AG08395 (cell line): ENCODE results near the gene VPREB3.
A peak's percentile ranks its signal among the peaks of the same experiment; 100 is the strongest.

Experiments
- DNase-seq: peaks from one replicate; pipeline ENCODE4 v3.0.0; 2012; ENCODE audit warnings: mixed read lengths, low spot score

The VPREB3 gene

GRCh38 chr22:23782703-23783102 is 28.5 kb upstream of the VPREB3 start:
- DNase-seq, result no peak

DNA sequence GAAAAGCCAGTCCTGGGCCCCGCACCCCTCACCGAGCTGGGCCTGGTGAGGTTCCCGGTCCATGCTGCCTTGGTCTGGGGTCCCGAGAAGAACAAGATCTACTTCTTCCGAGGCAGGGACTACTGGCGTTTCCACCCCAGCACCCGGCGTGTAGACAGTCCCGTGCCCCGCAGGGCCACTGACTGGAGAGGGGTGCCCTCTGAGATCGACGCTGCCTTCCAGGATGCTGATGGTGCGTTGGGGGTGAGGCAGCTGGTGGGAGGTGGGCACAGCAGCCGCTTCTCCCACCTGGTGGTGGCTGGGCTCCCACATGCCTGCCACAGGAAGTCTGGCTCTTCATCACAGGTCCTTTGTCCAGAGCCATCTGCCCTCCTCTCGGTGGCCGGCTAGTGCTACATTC is 28.0 kb upstream of the VPREB3 start:
- DNase-seq, result no peak

GRCh38 chr22:23781511-23782183 is 27.4 kb upstream of the VPREB3 start:
- DNase-seq, result peak; percentile 89

GRCh38 chr22:23781065-23781464 is 26.8 kb upstream of the VPREB3 start:
- DNase-seq, result no peak

DNA sequence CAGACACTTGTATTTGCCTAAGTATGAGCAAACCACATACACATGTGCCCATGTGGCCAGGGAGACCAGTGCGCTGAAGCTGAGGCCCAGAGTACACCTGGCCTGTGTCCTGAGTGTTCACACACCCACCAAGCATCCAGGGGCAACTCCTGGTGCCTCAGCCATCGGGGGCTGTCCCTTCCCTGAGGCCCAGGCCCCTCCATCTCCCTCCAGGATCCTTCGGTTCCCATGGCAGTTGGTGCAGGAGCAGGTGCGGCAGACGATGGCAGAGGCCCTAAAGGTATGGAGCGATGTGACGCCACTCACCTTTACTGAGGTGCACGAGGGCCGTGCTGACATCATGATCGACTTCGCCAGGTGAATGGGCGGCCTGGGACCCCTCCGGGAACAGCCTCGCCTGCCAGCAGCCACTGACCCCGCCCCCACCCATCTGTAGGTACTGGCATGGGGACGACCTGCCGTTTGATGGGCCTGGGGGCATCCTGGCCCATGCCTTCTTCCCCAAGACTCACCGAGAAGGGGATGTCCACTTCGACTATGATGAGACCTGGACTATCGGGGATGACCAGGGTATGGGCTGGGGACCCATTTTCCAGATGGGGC is 26.0 kb upstream of the VPREB3 start:
- no peak for DNase-seq

GRCh38 chr22:23779731-23780130 is 25.5 kb upstream of the VPREB3 start:
- no peak for DNase-seq

DNA sequence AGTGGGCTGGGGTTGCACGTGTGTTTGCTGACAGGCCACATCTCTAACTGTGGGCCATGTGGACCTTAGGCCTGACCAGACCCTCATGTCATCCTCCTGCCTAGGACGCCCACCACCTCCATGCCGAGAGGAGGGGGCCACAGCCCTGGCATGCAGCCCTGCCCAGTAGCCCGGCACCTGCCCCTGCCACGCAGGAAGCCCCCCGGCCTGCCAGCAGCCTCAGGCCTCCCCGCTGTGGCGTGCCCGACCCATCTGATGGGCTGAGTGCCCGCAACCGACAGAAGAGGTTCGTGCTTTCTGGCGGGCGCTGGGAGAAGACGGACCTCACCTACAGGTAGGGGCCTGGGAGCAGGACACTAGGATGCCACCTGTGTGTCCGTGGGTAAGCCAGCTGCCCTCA is 24.9 kb upstream of the VPREB3 start:
- no peak for DNase-seq

DNA sequence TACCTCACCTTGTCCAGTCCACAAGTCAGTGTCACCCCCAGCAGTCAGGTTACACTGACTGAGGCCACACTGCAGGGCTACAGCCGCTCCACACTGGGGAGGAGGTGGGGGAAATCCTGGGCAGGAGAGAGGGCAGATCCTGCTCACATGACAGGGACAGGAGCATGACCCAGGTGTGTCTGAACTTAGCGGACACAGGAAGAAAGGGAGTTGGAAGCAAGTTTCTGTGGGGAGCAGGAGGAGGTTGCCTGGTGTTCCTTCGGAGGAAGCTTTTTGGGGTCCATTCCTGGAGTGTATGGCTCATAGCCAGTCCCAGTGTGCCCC is 24.3 kb upstream of the VPREB3 start:
- DNase-seq, result no peak

DNA sequence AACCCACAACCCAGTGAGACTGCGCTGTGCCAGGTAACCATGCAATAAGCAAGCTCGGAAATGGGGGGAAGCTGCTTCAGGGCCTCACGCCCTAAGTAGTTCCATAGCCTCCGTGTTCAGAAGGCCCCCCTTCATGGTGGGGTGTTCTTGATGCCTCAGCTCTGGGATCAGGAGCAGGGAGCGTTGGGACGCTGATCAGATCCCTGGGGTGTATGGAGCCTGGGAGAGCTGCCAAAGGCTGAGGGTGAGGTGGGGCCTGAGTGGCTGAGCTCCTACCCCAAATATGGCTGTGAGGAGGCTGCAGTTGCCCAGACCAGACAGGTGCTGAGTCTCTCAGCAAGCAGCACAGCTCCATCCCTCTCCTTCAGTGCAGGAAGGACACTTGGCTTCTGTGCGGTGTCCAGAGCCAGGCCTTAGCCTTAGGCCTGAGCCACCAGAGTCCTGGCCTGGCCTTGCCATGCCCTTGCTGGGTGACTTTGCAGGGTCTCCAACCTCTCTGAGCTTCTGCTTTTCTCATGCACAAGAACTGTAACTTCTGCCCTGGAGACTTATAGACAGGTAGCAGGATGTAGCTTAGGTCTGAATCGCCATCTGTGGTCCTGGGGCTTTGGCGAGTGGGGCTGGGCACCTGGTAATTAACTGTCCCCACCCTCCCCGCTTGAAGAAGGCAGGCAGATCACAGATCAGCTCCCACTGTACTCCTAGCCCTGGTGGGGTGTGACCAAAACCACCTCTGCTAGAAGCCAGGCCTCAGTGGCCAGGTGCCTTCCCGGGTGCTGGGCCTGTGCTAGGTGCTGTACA is 23.8 kb upstream of the VPREB3 start:
- no peak for DNase-seq

DNA sequence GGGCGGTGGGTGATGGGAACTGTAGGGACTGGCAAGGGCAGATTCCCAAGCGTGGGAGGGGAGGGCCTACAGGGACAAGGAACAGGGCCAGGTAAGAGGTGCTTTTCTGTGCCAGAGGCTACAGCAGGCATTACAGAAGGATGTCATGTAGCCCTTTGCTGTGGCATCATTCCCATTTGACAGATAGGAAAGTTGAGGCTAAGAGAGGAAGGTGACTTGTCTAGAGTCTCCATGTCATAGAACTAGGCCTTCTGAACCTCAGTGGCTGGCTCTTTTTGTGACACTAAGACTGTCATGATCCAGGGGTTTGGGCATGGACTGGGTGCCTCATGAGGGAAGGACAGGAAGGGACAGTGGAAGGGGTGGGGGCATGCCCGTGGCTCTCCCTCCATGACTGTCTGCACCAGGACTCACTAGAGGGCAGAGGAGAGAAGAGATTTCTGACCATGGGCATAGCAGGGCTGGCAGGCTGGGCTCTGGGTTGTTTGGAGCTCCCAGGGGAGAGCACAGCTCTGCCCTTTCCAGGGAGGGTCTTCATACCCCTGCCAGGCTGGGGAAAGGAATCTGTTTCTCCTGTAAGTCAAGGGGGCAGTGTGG is 21.7 kb upstream of the VPREB3 start:
- no peak for DNase-seq

DNA sequence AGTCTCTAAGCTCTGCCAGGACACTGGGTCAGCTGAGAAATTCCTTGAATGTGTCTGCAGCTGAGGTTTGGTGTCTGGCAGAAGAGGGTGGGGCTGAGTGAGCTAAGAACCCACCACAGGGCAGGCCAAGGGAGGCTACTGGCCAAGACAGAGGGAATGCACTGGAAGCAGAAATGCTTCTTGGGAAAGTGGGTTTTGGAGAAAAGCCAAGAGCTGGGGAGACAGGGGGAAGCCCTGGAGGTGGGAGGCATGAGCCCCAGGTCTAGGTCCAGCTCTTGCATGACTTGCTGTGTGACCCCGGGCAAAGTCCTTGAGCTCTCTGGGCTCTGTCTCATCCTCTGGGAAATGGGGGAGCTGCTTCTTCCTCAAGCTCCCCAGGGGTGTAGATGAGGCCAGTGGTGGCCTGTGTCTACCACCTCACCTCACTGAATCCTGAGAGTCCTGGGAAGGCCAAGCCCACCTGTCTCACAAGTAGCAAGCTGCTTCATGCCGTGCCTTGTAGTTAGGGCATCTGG is 20.8 kb upstream of the VPREB3 start:
- peak; percentile 72 for DNase-seq

DNA sequence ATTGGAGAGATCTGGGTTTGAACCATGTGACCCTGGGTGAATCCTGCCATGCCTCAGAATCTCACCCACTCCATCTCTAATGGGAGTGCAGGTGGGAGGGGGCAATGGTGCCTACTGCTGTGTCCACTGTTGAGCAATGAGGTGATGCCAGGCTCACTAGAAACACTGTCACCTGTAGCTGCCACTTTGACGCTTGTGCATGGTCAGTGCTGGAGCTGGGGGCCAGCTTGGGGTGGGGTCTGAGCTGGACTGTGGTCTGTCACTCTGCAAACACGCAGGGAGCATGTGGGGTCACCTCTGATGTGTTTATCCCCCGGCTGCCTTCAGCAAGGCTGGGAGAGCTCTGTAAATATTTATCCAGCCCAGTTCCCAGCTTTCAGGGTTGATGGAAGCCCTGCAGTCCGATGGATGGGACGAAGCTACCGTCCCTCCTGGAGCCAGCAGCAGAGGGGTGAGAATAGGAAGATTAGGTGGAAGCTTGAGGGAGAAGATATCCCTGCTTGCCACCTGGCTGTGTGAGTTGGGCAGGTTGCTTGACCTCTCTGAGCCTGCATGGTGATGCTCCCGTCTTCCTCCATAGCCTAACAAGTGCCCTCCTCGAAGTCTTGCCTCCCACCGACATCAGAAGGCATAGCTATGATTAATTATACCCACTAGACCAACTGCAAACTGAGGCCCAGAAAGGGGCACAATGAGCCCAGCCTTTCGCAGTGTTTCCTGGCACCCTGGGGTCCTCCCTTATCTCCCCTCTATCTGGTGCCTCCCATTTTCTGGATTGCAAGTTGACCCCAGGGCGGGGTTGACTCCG is 20.1 kb upstream of the VPREB3 start:
- no peak for DNase-seq

DNA sequence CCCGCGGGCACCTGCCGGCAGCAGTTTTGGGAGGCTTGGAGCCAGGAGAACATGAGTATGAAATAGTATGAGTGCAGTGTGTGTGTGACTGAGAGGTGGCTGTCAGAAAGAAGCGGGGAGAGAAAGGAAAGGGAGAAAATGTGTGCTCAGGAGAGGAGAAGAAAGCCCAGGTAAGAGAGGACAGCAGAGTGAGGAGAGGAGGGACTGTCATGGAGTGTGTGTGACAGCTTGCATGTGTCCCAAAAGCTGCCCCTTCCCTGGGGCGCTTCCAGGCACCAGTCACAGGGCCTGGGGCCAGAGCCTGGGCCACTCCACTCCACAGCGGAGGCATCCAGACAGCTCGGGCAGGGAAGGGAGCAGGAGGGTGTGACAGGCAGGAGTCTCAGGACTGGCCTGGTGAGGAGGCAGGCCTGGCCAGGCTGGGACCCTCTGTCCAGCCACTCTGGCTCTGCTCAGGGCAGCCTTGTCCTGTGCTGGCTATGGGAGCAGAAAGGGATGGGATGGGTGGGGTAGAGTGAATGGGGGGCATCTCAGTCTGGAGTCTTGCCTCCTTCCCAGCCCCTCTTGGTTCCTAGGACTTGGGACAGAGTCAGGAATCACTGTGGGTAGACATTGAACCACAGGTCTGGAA is 19.4 kb upstream of the VPREB3 start:
- no peak for DNase-seq

DNA sequence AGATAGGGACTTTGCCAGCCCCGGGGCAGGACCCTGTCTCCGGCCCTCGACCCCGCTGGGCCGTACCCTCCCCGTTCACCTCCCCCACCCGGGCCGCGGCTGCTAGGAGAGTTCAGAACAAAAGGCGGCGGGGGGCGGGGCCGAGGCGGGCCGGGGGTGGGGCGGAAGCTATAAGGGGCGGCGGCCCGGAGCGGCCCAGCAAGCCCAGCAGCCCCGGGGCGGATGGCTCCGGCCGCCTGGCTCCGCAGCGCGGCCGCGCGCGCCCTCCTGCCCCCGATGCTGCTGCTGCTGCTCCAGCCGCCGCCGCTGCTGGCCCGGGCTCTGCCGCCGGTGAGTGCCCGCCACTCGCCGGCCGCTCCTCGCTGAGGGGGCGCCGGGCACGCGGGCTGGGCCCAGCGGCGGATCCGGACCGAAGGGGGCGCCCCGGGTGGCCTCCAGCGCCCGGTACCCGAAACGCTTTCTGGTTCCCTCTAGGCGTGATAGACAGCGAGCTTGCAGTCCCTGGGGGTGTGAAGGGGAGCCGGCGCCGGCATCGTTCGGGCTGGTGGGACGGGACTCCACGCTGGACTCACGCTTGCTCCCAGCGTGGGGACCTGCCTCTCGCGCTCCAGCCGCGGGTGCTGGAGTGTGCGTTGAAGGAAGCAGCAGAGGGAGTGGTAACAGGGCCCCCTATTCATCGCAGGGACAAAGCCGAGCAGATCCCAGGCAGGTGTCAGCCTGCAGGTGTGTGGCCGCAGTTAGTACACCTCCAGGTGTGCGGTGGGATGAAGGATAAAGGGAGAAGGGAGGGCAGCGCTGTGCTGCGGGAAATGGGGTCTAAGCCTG is 18.6 kb upstream of the VPREB3 start, which contains the start of gene MMP11:
Gene MMP11, plus strand, starts transcription at position 201 of the 825 bp plus-strand sequence. Its CDS starts 22 bp downstream, at position 223.
- DNase-seq, result peak; percentile 71

- DNase-seq, result no peak
Measured at GRCh38 chr22:23772315-23772648, 18.1 kb upstream of the VPREB3 start.

GRCh38 chr22:23769321-23769965 is 15.2 kb upstream of the VPREB3 start:
- no peak for DNase-seq

- peak; percentile 85 for DNase-seq
Measured at GRCh38 chr22:23767673-23768548, 13.7 kb upstream of the VPREB3 start, which contains the start of gene CHCHD10. Gene CHCHD10, minus strand, starts transcription at chr22:23767972. Its CDS starts 98 bp downstream, at chr22:23767874.

DNA sequence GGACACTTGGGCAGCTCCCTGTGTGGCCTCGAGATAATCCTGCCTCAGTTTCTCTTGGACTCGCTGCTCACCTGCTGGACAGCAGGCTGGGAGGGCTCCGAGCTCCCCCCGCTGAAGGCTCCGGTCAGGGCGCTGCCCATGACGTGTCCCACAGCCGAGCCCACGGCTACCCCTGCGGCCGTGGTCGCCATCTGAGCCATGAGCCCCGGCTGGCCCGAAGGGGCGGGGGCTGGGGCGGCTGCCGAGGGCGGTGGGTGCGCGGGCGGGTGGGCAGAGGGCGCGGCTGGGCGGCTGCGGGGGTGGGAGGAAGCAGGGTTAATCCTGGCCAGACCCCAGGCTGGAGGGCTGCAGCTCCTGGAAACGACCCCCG is 13.1 kb upstream of the VPREB3 start:
- no peak for DNase-seq
